Stimulated activated CD8-positive, alpha-beta memory T cell treated with anti-CD3 and anti-CD28 coated beads, Interleukin-2, amount 100 ng/mL, for 48 hours (primary cell): Measurements from ENCODE around the gene GMCL1.
"Not testable (repeated sequence)": the region's sequence is repeated elsewhere in the genome, so short reads cannot be mapped to it uniquely, and the experiment has no call there.

Source experiments
- DNase-seq, 2 donors: peaks; one replicate each; pipeline ENCODE4 v3.0.0-alpha.2; 2020; ENCODE audit warnings: low read depth in 2 of 2

GMCL1 gene

GRCh38 chr2:69807821-69808540 lies 21.5 kb upstream of the GMCL1 start:
- DNase-seq, result no peak

GRCh38 chr2:69810550-69810949 lies 18.9 kb upstream of the GMCL1 start:
- no peak for DNase-seq

GRCh38 chr2:69811018-69811417 lies 18.4 kb upstream of the GMCL1 start:
- no peak for DNase-seq

GRCh38 chr2:69811591-69811990 lies 17.9 kb upstream of the GMCL1 start:
- DNase-seq, result no peak

- no peak for DNase-seq
Observed at GRCh38 chr2:69815717-69816116, 13.7 kb upstream of the GMCL1 start.

- peak; percentile 18 to 46 for DNase-seq
Observed at GRCh38 chr2:69816923-69817542, 12.4 kb upstream of the GMCL1 start.

- DNase-seq, result no peak
Observed at GRCh38 chr2:69817729-69818501, 11.5 kb upstream of the GMCL1 start.

- no peak for DNase-seq
Observed at GRCh38 chr2:69827796-69828540, 1.5 kb upstream of the GMCL1 start.

- DNase-seq, result no peak
Observed at GRCh38 chr2:69828938-69829255, 563 bp upstream of the GMCL1 start.

- peak; percentile 15 to 30 for DNase-seq
Observed at GRCh38 chr2:69830045-69830905, 815 bp downstream of the GMCL1 start.

- DNase-seq, result not testable (repeated sequence)
Observed at GRCh38 chr2:69830906-69831241, 1.4 kb downstream of the GMCL1 start.

- DNase-seq, result no peak
Observed at GRCh38 chr2:69831354-69831905, 2.0 kb downstream of the GMCL1 start.

GRCh38 chr2:69833752-69834151 lies 4.3 kb downstream of the GMCL1 start:
- DNase-seq, result no peak

- DNase-seq, result no peak
Observed at GRCh38 chr2:69835666-69836065, 6.2 kb downstream of the GMCL1 start.

GRCh38 chr2:69836316-69836715 lies 6.9 kb downstream of the GMCL1 start:
- DNase-seq, result no peak

- no peak for DNase-seq
Observed at GRCh38 chr2:69837533-69837932, 8.1 kb downstream of the GMCL1 start.

- no peak for DNase-seq
Observed at GRCh38 chr2:69843993-69844392, 14.5 kb downstream of the GMCL1 start.

- no peak for DNase-seq
Observed at GRCh38 chr2:69844560-69844959, 15.1 kb downstream of the GMCL1 start.

- DNase-seq, result no peak
Observed at GRCh38 chr2:69846182-69847067, 17.0 kb downstream of the GMCL1 start.
